NB4 (cell line): Measurements from ENCODE around the gene AADAT.

Experiments
- MYC ChIP-seq: IDR thresholded peaks from 2 replicates; pipeline ENCODE4 v1.6.1; 2011; ENCODE audit warnings: low read depth, low read length
- POLR2A ChIP-seq: IDR thresholded peaks from 2 replicates; pipeline ENCODE4 v1.6.1; 2011; ENCODE audit warnings: mild to moderate bottlenecking; ENCODE audit not compliant: insufficient read length; ENCODE audit errors: extremely low read depth
- TF ChIP-seq, protein P1 (sequence below): IDR thresholded peaks from one replicate; pipeline ENCODE4 v1.5.1; 2012; ENCODE audit warnings: low read depth, low read length
- TF ChIP-seq, protein P2 (sequence below): IDR thresholded peaks from 2 replicates; pipeline ENCODE4 v1.6.1; 2011; ENCODE audit warnings: low read depth, low read length

DNA sequence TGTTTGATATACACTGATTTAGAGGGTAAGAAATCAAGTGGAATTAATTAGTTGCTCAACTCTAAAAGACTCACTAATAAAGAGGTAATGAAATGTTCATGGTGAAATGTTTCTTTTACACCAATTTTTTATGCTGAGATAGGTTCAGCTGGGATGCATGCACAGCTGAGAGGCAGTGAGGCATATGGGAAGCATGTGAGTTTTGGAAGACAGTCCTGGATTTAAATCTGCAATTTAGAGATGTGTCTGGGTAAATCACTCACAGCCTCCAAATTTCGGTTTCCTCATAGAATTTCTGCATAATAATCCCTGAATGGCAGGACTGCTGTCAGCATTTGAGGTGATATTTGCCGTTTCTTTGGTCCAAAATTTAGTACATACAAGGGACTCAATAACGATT lies 48.2 kb upstream of the AADAT start:
- TF ChIP-seq POLR2A (no peak), MYC (no peak)
- TF ChIP-seq, protein P1, sequence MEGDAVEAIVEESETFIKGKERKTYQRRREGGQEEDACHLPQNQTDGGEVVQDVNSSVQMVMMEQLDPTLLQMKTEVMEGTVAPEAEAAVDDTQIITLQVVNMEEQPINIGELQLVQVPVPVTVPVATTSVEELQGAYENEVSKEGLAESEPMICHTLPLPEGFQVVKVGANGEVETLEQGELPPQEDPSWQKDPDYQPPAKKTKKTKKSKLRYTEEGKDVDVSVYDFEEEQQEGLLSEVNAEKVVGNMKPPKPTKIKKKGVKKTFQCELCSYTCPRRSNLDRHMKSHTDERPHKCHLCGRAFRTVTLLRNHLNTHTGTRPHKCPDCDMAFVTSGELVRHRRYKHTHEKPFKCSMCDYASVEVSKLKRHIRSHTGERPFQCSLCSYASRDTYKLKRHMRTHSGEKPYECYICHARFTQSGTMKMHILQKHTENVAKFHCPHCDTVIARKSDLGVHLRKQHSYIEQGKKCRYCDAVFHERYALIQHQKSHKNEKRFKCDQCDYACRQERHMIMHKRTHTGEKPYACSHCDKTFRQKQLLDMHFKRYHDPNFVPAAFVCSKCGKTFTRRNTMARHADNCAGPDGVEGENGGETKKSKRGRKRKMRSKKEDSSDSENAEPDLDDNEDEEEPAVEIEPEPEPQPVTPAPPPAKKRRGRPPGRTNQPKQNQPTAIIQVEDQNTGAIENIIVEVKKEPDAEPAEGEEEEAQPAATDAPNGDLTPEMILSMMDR = no peak
- TF ChIP-seq, protein P2, sequence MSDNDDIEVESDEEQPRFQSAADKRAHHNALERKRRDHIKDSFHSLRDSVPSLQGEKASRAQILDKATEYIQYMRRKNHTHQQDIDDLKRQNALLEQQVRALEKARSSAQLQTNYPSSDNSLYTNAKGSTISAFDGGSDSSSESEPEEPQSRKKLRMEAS = no peak
